H9 (cell line): ENCODE results near the gene PHTF2. TPM values are rescaled to one million over a fixed set of nuclear protein-coding genes. Genes with fewer than 3 reads are reported as not detected.

ENCODE experiments used
- DNase-seq: peaks from one replicate; pipeline ENCODE4 v3.0.0-alpha.2; 2017
- H2AFZ ChIP-seq: one replicate; pipeline ENCODE4 v1.6.1; 2013; ENCODE audit warnings: mild to moderate bottlenecking, low read length, control low read depth, moderate library complexity
- H2AK5ac ChIP-seq: 2 replicates; pipeline ENCODE4 v1.6.1; 2013; ENCODE audit warnings: low read length, control low read depth, mixed read lengths; ENCODE audit not compliant: insufficient read length
- H2BK120ac ChIP-seq: one replicate; pipeline ENCODE4 v1.6.1; 2013; ENCODE audit warnings: low read depth, mild to moderate bottlenecking, low read length, control low read depth, inconsistent platforms; ENCODE audit not compliant: poor library complexity, severe bottlenecking
- H2BK12ac ChIP-seq: 2 replicates; pipeline ENCODE4 v1.6.1; 2013; ENCODE audit warnings: low read length, control low read depth, mixed read lengths, low read depth; ENCODE audit not compliant: insufficient read length
- H2BK15ac ChIP-seq: 2 replicates; pipeline ENCODE4 v1.6.1; 2013; ENCODE audit warnings: low read depth, low read length, control low read depth
- H2BK20ac ChIP-seq: one replicate; pipeline ENCODE4 v1.6.1; 2013; ENCODE audit warnings: low read depth, mild to moderate bottlenecking, low read length, control low read depth, inconsistent platforms; ENCODE audit not compliant: poor library complexity, severe bottlenecking
- H2BK5ac ChIP-seq: 2 replicates; pipeline ENCODE4 v1.6.1; 2013; ENCODE audit warnings: low read length, control low read depth, mixed read lengths; ENCODE audit not compliant: insufficient read length
- H3K14ac ChIP-seq: 2 replicates; pipeline ENCODE4 v1.6.1; 2013; ENCODE audit warnings: low read length, control low read depth; ENCODE audit not compliant: insufficient read depth
- H3K18ac ChIP-seq: 2 replicates; pipeline ENCODE4 v1.6.1; 2013; ENCODE audit warnings: low read depth, mild to moderate bottlenecking, mixed read lengths, low read length, control low read depth; ENCODE audit not compliant: insufficient read length
- H3K23ac ChIP-seq: 2 replicates; pipeline ENCODE4 v1.6.1; 2013; ENCODE audit warnings: low read length, control low read depth, mixed read lengths, low read depth; ENCODE audit not compliant: insufficient read length
- H3K23me2 ChIP-seq: 2 replicates; pipeline ENCODE4 v1.6.1; 2013; ENCODE audit warnings: low read depth, mild to moderate bottlenecking, mixed read lengths, low read length, control low read depth; ENCODE audit not compliant: insufficient read length, poor library complexity, severe bottlenecking
- H3K27ac ChIP-seq: 2 replicates; pipeline ENCODE4 v1.5.1; 2013; ENCODE audit warnings: low read length, control low read depth, mixed read lengths, low read depth; ENCODE audit not compliant: insufficient read length
- H3K27me3 ChIP-seq: 2 replicates; pipeline ENCODE4 v1.6.1; 2013; ENCODE audit warnings: low read length, control low read depth, inconsistent platforms; ENCODE audit not compliant: insufficient read depth
- H3K4ac ChIP-seq: 2 replicates; pipeline ENCODE4 v1.6.1; 2013; ENCODE audit warnings: low read depth, mild to moderate bottlenecking, control low read depth, inconsistent platforms, low read length, moderate library complexity
- H3K4me1 ChIP-seq: 2 replicates; pipeline ENCODE4 v1.6.1; 2013; ENCODE audit warnings: low read length, control low read depth, inconsistent platforms; ENCODE audit not compliant: insufficient read depth
- H3K4me2 ChIP-seq: 2 replicates; pipeline ENCODE4 v1.6.1; 2013; ENCODE audit warnings: low read length, control low read depth, mixed read lengths; ENCODE audit not compliant: insufficient read length, insufficient read depth
- H3K56ac ChIP-seq: 2 replicates; pipeline ENCODE4 v1.6.1; 2013; ENCODE audit warnings: low read depth, mild to moderate bottlenecking, mixed read lengths, low read length, control low read depth; ENCODE audit not compliant: insufficient read length
- H3K79me1 ChIP-seq: 2 replicates; pipeline ENCODE4 v1.6.1; 2013; ENCODE audit warnings: low read depth, mild to moderate bottlenecking, moderate library complexity, low read length, control low read depth, inconsistent platforms; ENCODE audit not compliant: insufficient read depth, poor library complexity, severe bottlenecking
- H3K79me2 ChIP-seq: 2 replicates; pipeline ENCODE4 v1.6.1; 2013; ENCODE audit warnings: low read length, control low read depth, inconsistent platforms; ENCODE audit not compliant: insufficient read depth
- H3K9ac ChIP-seq: 2 replicates; pipeline ENCODE4 v1.6.1; 2013; ENCODE audit warnings: low read length, control low read depth, mixed read lengths; ENCODE audit not compliant: insufficient read length; ENCODE audit errors: extremely low read depth
- H3K9me3 ChIP-seq: one replicate; pipeline ENCODE4 v1.6.1; 2013; ENCODE audit warnings: low read depth, low read length, inconsistent platforms; ENCODE audit not compliant: control insufficient read depth
- H3T11ph ChIP-seq: one replicate; pipeline ENCODE4 v1.6.1; 2013; ENCODE audit warnings: mild to moderate bottlenecking, low read length, control low read depth, inconsistent platforms
- H4K20me1 ChIP-seq: one replicate; pipeline ENCODE4 v1.6.1; 2013; ENCODE audit not compliant: control insufficient read depth, insufficient read length, insufficient read depth
- H4K5ac ChIP-seq: 2 replicates; pipeline ENCODE4 v1.6.1; 2013; ENCODE audit warnings: low read depth, mild to moderate bottlenecking, mixed read lengths, low read length, control low read depth; ENCODE audit not compliant: insufficient read length
- H4K8ac ChIP-seq: replicated peaks from 2 replicates; pipeline ENCODE4 v1.6.1; 2013; ENCODE audit warnings: low read length, control low read depth, mixed read lengths, low read depth; ENCODE audit not compliant: insufficient read length
- H4K91ac ChIP-seq: 2 replicates; pipeline ENCODE4 v1.6.1; 2013; ENCODE audit warnings: low read depth, mild to moderate bottlenecking, moderate library complexity, mixed read lengths, low read length, control low read depth; ENCODE audit not compliant: insufficient read length
- H3K27ac Mint-ChIP-seq, 3 experiments: 2 replicates in 2 of 3; 3 replicates in 1 of 3; pipeline ENCODE4 v1.8.0; 2020 to 2021; ENCODE audit warnings: mixed read lengths in 3 of 3, mild to moderate bottlenecking in 1 of 3, moderate library complexity in 1 of 3
- H3K27me3 Mint-ChIP-seq: 2 replicates; pipeline ENCODE4 v1.8.0; 2021; ENCODE audit warnings: low read depth, mild to moderate bottlenecking, moderate library complexity, mixed read lengths
- H3K36me3 Mint-ChIP-seq, 3 experiments: 2 replicates in 2 of 3; 3 replicates in 1 of 3; pipeline ENCODE4 v1.8.0; 2020 to 2021; ENCODE audit warnings: low read depth in 3 of 3, mixed read lengths in 3 of 3; ENCODE audit not compliant: insufficient read depth in 1 of 3
- H3K4me1 Mint-ChIP-seq, 2 experiments: 2 replicates each; pipeline ENCODE4 v1.8.0; 2020; ENCODE audit warnings: mixed read lengths in 2 of 2
- H3K4me3 Mint-ChIP-seq, 2 experiments: 2 replicates in 1 of 2; 3 replicates in 1 of 2; pipeline ENCODE4 v1.8.0; 2020 to 2021; ENCODE audit warnings: mild to moderate bottlenecking in 2 of 2, mixed read lengths in 2 of 2, moderate library complexity in 1 of 2
- H3K9me3 Mint-ChIP-seq, 2 experiments: 2 replicates in 1 of 2; 3 replicates in 1 of 2; pipeline ENCODE4 v1.8.0; 2020; ENCODE audit warnings: mild to moderate bottlenecking in 2 of 2, mixed read lengths in 2 of 2, moderate library complexity in 1 of 2
- CTCF ChIP-seq: fragments of 200-600 bp; sonication (generic); conservative IDR thresholded peaks from 3 replicates; pipeline ENCODE4 v1.8.0; 2021; ENCODE audit warnings: antibody characterized with exemption, mild to moderate bottlenecking
- WGBS: extraction: QIAGEN DNeasy Blood & Tissue Kit; methylation state at CpG from one replicate; pipeline ENCODE4 v1.1.7; 2013; ENCODE audit warnings: missing lambda C conversion rate, low lambda C conversion rate, mixed read lengths; ENCODE audit not compliant: insufficient read length; ENCODE audit errors: extremely low coverage; 5-methylcytosine and 5-hydroxymethylcytosine counted together
- total RNA-seq: library from RNA; stranded (reverse); gene quantifications from 2 replicates; pipeline ENCODE4 v1.2.1, GENCODE V29; 2021

Gene PHTF2
- total RNA-seq, 1 experiment from 2014 or later = 16.2 TPM

GRCh38 chr7:77881871-77882270, 83.3 kb downstream of the PHTF2 start:
- no peak overlapping the region for H2AK5ac ChIP-seq
- no peaks in the 10 kb centered on the region for H3K79me2 ChIP-seq
- no peaks in the 10 kb centered on the region for H3K9me3 ChIP-seq
- no peaks in the 10 kb centered on the region for H3K27me3 ChIP-seq
- peaks cover 6 to 8% of the 10 kb centered on the region in 2 experiments; a peak in 3 of 4 replicates for H3K4me1 Mint-ChIP-seq
- H3K23ac ChIP-seq = no peak overlapping the region
- no peak for TF ChIP-seq CTCF
- H2BK120ac ChIP-seq = no peak overlapping the region
- no peaks in the 10 kb centered on the region for H3K36me3 Mint-ChIP-seq
- no peak overlapping the region for H2BK20ac ChIP-seq
- H3K23me2 ChIP-seq = no peaks in the 10 kb centered on the region
- H3K56ac ChIP-seq = no peak overlapping the region
- H3K4me1 ChIP-seq = no peaks in the 10 kb centered on the region
- no peak overlapping the region for H3T11ph ChIP-seq
- no peaks in the 10 kb centered on the region for H3K27me3 Mint-ChIP-seq
- H3K4me2 ChIP-seq = no peak overlapping the region
- H3K27ac Mint-ChIP-seq = no peak overlapping the region
- no peak overlapping the region for H3K18ac ChIP-seq
- no peak overlapping the region for H3K27ac ChIP-seq
- H3K79me1 ChIP-seq = no peaks in the 10 kb centered on the region
- no CpG with 5 or more reads among the region's 2 CpGs for whole genome bisulfite sequencing
- H2BK15ac ChIP-seq = no peak overlapping the region
- no peak overlapping the region for H4K8ac ChIP-seq
- no peak overlapping the region for H4K5ac ChIP-seq
- H3K4ac ChIP-seq = no peak overlapping the region
- no peak overlapping the region for H2AFZ ChIP-seq
- H3K9ac ChIP-seq = no peak overlapping the region
- no peak overlapping the region for H4K91ac ChIP-seq
- no peak overlapping the region for H2BK12ac ChIP-seq
- no peaks in the 10 kb centered on the region for H3K9me3 Mint-ChIP-seq
- no peak overlapping the region for H2BK5ac ChIP-seq
- H3K4me3 Mint-ChIP-seq = no peak overlapping the region
- no peak for DNase-seq
- H4K20me1 ChIP-seq = no peaks in the 10 kb centered on the region
- no peak overlapping the region for H3K14ac ChIP-seq
